Activated CD8-positive, alpha-beta memory T cell treated with anti-CD3 and anti-CD28 coated beads for 1 hour (primary cell): ENCODE data around the gene NUDT14.
A peak's percentile ranks its signal among the peaks of the same experiment; 100 is the strongest.

Source experiments
- DNase-seq, 2 donors: peaks; one replicate each; pipeline ENCODE4 v3.0.0-alpha.2; 2020; ENCODE audit warnings: low read depth in 1 of 2; ENCODE audit errors: extremely low read depth in 1 of 2

NUDT14 gene

GRCh38 chr14:105178069-105178867 lies 2.8 kb downstream of the NUDT14 start:
- no peak for DNase-seq

- DNase-seq, result no peak
Measured at GRCh38 chr14:105177082-105177481, 4.0 kb downstream of the NUDT14 start.

- no peak for DNase-seq
Measured at GRCh38 chr14:105176513-105176912, 4.6 kb downstream of the NUDT14 start.

GRCh38 chr14:105173901-105174894 lies 6.9 kb downstream of the NUDT14 start:
- no peak for DNase-seq

GRCh38 chr14:105173145-105173544 lies 8.0 kb downstream of the NUDT14 start:
- no peak for DNase-seq

GRCh38 chr14:105172476-105172875 lies 8.6 kb downstream of the NUDT14 start:
- no peak for DNase-seq

GRCh38 chr14:105171004-105171673 lies 10.0 kb downstream of the NUDT14 start:
- no peak for DNase-seq

- no peak for DNase-seq
Measured at GRCh38 chr14:105169776-105170655, 11.1 kb downstream of the NUDT14 start.

- no peak for DNase-seq
Measured at GRCh38 chr14:105168979-105169507, 12.1 kb downstream of the NUDT14 start.

GRCh38 chr14:105168496-105168978 lies 12.6 kb downstream of the NUDT14 start, which contains the start of gene JAG2:
TSS of gene JAG2 (minus strand) at chr14:105168776. CDS start at chr14:105168420, 356 bp downstream.
- DNase-seq, result peak in 1 of 2 donors; percentile 30

- no peak for DNase-seq
Measured at GRCh38 chr14:105168093-105168420, 13.1 kb downstream of the NUDT14 start.

- no peak for DNase-seq
Measured at GRCh38 chr14:105167303-105168092, 13.6 kb downstream of the NUDT14 start.

- DNase-seq, result no peak
Measured at GRCh38 chr14:105166571-105167302, 14.4 kb downstream of the NUDT14 start.

- DNase-seq, result no peak
Measured at GRCh38 chr14:105165761-105166485, 15.2 kb downstream of the NUDT14 start.

- no peak for DNase-seq
Measured at GRCh38 chr14:105165134-105165704, 15.9 kb downstream of the NUDT14 start.

- DNase-seq, result no peak
Measured at GRCh38 chr14:105163040-105163742, 17.9 kb downstream of the NUDT14 start.

GRCh38 chr14:105162669-105162979 lies 18.5 kb downstream of the NUDT14 start:
- no peak for DNase-seq
